ENCODE results near the gene KLHL14.

DNA sequence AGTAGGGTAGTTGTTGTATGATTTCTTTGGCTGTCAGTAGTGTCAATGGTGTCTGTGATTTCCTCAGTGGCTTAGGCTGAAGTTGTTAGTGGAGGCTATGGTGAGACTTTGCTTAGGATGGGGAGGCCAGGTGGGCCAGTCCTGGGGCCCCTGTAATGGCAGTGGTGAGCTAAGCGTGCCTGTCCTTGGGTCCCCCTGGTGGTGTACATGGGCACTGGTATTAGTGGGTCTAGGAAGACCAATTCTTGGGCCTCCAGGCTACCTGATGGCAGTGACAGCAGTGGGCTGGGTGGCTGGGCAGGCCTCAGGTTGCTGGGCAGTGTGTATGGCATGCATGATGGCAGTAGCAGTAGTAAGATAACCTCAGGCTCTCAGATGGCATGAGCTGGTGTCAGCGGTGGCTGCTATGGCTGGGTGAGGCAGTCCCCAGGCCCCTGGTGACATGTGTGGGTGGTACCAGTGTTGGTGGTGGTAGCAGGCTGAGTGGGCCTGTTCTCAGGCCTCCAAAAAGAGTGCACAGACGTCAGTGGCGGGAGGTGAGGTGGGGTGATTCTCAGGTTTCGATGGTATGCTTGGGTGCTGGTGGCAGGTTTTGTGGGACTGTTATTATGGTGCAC lies 103.2 kb downstream of the KLHL14 start:
- no peak for TF ChIP-seq EP300 (IDR thresholded peaks at IDR 0.05; ENCODE audit: low read depth)
- TF ChIP-seq, protein P1, sequence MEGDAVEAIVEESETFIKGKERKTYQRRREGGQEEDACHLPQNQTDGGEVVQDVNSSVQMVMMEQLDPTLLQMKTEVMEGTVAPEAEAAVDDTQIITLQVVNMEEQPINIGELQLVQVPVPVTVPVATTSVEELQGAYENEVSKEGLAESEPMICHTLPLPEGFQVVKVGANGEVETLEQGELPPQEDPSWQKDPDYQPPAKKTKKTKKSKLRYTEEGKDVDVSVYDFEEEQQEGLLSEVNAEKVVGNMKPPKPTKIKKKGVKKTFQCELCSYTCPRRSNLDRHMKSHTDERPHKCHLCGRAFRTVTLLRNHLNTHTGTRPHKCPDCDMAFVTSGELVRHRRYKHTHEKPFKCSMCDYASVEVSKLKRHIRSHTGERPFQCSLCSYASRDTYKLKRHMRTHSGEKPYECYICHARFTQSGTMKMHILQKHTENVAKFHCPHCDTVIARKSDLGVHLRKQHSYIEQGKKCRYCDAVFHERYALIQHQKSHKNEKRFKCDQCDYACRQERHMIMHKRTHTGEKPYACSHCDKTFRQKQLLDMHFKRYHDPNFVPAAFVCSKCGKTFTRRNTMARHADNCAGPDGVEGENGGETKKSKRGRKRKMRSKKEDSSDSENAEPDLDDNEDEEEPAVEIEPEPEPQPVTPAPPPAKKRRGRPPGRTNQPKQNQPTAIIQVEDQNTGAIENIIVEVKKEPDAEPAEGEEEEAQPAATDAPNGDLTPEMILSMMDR (IDR thresholded peaks at IDR 0.05) = no peak
- no peak for TF ChIP-seq POLR2AphosphoS5 (IDR thresholded peaks at IDR 0.05)
